Activated CD4-positive, alpha-beta T cell treated with anti-CD3 and anti-CD28 coated beads, Interleukin-2, Interleukin-6, amounts not matched to agents 100 ng/mL and 50 ng/mL, durations not matched to agents 16 hours and 8 hours (primary cell): ENCODE data around the gene IL31.
A peak's percentile ranks its signal among the peaks of the same experiment; 100 is the strongest.
"Not testable (repeated sequence)": the region's sequence is repeated elsewhere in the genome, so short reads cannot be mapped to it uniquely, and the experiment has no call there.

ENCODE experiments used
- DNase-seq: peaks from one replicate; pipeline ENCODE4 v3.0.0-alpha.2; 2020

Gene IL31

GRCh38 chr12:122174155-122174845 is at the start of gene IL31:
Gene IL31 (minus strand): TSS chr12:122174221. CDS start chr12:122174172, 49 bp downstream.
- DNase-seq, result no peak

GRCh38 chr12:122216445-122216844 is 42.4 kb upstream of the IL31 start:
- no peak for DNase-seq

- no peak for DNase-seq
Observed at GRCh38 chr12:122215771-122216170, 41.8 kb upstream of the IL31 start.

- no peak for DNase-seq
Observed at GRCh38 chr12:122208073-122208820, 34.2 kb upstream of the IL31 start.

- DNase-seq, result no peak
Observed at GRCh38 chr12:122207391-122207790, 33.4 kb upstream of the IL31 start.

- no peak for DNase-seq
Observed at GRCh38 chr12:122206976-122207375, 33.0 kb upstream of the IL31 start.

GRCh38 chr12:122206111-122206881 is 32.3 kb upstream of the IL31 start:
- no peak for DNase-seq

- no peak for DNase-seq
Observed at GRCh38 chr12:122205053-122205925, 31.3 kb upstream of the IL31 start.

GRCh38 chr12:122204167-122205052 is 30.4 kb upstream of the IL31 start:
- DNase-seq, result no peak

GRCh38 chr12:122203301-122204166 is 29.5 kb upstream of the IL31 start, which contains the start of gene B3GNT4:
Gene B3GNT4 (plus strand): TSS chr12:122203709. CDS start chr12:122204619, 910 bp downstream.
- peak; percentile 61 for DNase-seq

GRCh38 chr12:122202811-122203210 is 28.8 kb upstream of the IL31 start:
- not testable (repeated sequence) for DNase-seq

GRCh38 chr12:122202017-122202416 is 28.0 kb upstream of the IL31 start:
- DNase-seq, result no peak

GRCh38 chr12:122201381-122201780 is 27.4 kb upstream of the IL31 start:
- no peak for DNase-seq

GRCh38 chr12:122200541-122201175 is 26.6 kb upstream of the IL31 start:
- DNase-seq, result no peak

GRCh38 chr12:122199484-122200355 is 25.7 kb upstream of the IL31 start:
- no peak for DNase-seq

- no peak for DNase-seq
Observed at GRCh38 chr12:122197612-122197966, 23.6 kb upstream of the IL31 start.

GRCh38 chr12:122195405-122195804 is 21.4 kb upstream of the IL31 start:
- no peak for DNase-seq

GRCh38 chr12:122194804-122195203 is 20.8 kb upstream of the IL31 start:
- no peak for DNase-seq

GRCh38 chr12:122192441-122192840 is 18.4 kb upstream of the IL31 start:
- DNase-seq, result no peak
